HCT116 (cell line): Measurements from ENCODE around the gene CDC42EP1. TPM values are rescaled to one million over a fixed set of nuclear protein-coding genes. Genes with fewer than 3 reads are reported as not detected.
"Not testable (repeated sequence)": the region's sequence is repeated elsewhere in the genome, so short reads cannot be mapped to it uniquely, and the experiment has no call there.

ENCODE experiments used
- ATAC-seq: fragments of 200-7000 bp; cut with Tn5 transposase; 2 replicates; pipeline ENCODE4 v1.9.1; 2020; ENCODE audit warnings: mild to moderate bottlenecking, moderate library complexity
- BruUV-seq: library from RNA; stranded (reverse); fragments of 400-500 nt; replicated peaks from 2 replicates; lab custom pipeline; 2021; lab: Mats Ljungman, UMichigan
- CTCF ChIA-PET: fragments of 300-600 bp; sonication (Branson Sonifier 250); formaldehyde crosslinking; loops from one replicate; lab custom pipeline; 2021; ENCODE audit warnings: antibody characterized with exemption; lab: Charles Lee
- POLR2A ChIA-PET: fragments of 300-600, 350-600 bp; sonication (Branson Sonifier 250); formaldehyde crosslinking; loops from one replicate; lab custom pipeline; 2021; ENCODE audit warnings: antibody characterized with exemption; lab: Charles Lee
- RAD21 ChIA-PET, 2 experiments: fragments of 300-600 bp; sonication (Branson Sonifier 250); formaldehyde crosslinking; loops; one replicate each; lab custom pipeline; 2023; ENCODE audit warnings: low total read pairs in 2 of 2; ENCODE audit not compliant: uncharacterized antibody in 2 of 2, unreplicated experiment in 2 of 2, low non-redundant PET in 1 of 2; lab: Charles Lee
- DNase-seq: peaks from one replicate; pipeline ENCODE4 v3.0.0-alpha.2; 2010; ENCODE audit warnings: low read depth, low spot score
- H2AFZ ChIP-seq: fragments of 200-600 bp; shearing (Covaris generic), sonication (generic); 2 replicates; pipeline ENCODE4 v1.6.1; 2017; ENCODE audit warnings: low read depth, mixed run types, mixed read lengths, antibody characterized with exemption, low read length; ENCODE audit not compliant: poor library complexity, severe bottlenecking
- H3K27ac ChIP-seq: 2 replicates; pipeline ENCODE4 v1.5.1; 2012; ENCODE audit warnings: low read depth, low read length
- H3K27me3 ChIP-seq: fragments of 200-600 bp; sonication (generic); 2 replicates; pipeline ENCODE4 v1.6.1; 2016; ENCODE audit warnings: mixed run types, low read length, mixed read lengths; ENCODE audit not compliant: insufficient read depth
- H3K36me3 ChIP-seq, 2 experiments: fragments of 200-500 bp in 1 of 2; fragments of 200-600 bp in 1 of 2; sonication (Bioruptor generic) in 1 of 2; sonication (generic) in 1 of 2; 2 replicates each; pipeline versions ENCODE4 v1.5.1 to v1.6.1; 2014 to 2016; ENCODE audit warnings: low read length in 2 of 2, inconsistent platforms in 1 of 2, mixed read lengths in 1 of 2, mixed run types in 1 of 2; ENCODE audit not compliant: insufficient read depth in 2 of 2, control insufficient read depth in 1 of 2
- H3K4me1 ChIP-seq, 2 experiments: fragments of 200-600 bp in 1 of 2; sonication (generic) in 1 of 2; 2 replicates each; pipeline versions ENCODE4 v1.5.1 to v1.6.1; 2012 to 2017; ENCODE audit warnings: low read length in 2 of 2, inconsistent platforms in 1 of 2, mild to moderate bottlenecking in 1 of 2, mixed read lengths in 1 of 2, mixed run types in 1 of 2, moderate library complexity in 1 of 2; ENCODE audit not compliant: insufficient read depth in 2 of 2, control insufficient read depth in 1 of 2
- H3K4me2 ChIP-seq: fragments of 200-600 bp; sonication (generic); 2 replicates; pipeline ENCODE4 v1.6.1; 2017; ENCODE audit warnings: mixed run types, low read length, mixed read lengths
- H3K4me3 ChIP-seq, 2 experiments: fragments of 200-600 bp in 1 of 2; sonication (generic) in 1 of 2; replicated peaks in 1 of 2; 2 replicates each; pipeline ENCODE4 v1.5.1; 2011 to 2016; ENCODE audit warnings: low read length in 2 of 2, control low read depth in 1 of 2, low read depth in 1 of 2, mild to moderate bottlenecking in 1 of 2, mixed read lengths in 1 of 2, mixed run types in 1 of 2
- H3K79me2 ChIP-seq: fragments of 200-600 bp; sonication (generic); 2 replicates; pipeline ENCODE4 v1.6.1; 2017; ENCODE audit warnings: mild to moderate bottlenecking, mixed run types, low read length, moderate library complexity, mixed read lengths; ENCODE audit not compliant: insufficient read depth
- H3K9ac ChIP-seq: fragments of 200-600 bp; sonication (generic); 2 replicates; pipeline ENCODE4 v1.6.1; 2016; ENCODE audit warnings: low read length, mixed read lengths
- H3K9me2 ChIP-seq: fragments of 200-600 bp; sonication (generic), shearing (Covaris generic); 2 replicates; pipeline ENCODE4 v1.6.1; 2017; ENCODE audit warnings: mixed run types, mild to moderate bottlenecking, moderate library complexity; ENCODE audit not compliant: insufficient read depth
- H3K9me3 ChIP-seq, 2 experiments: fragments of 200-500 bp in 1 of 2; fragments of 200-600 bp in 1 of 2; sonication (Bioruptor generic) in 1 of 2; sonication (generic) in 1 of 2; 2 replicates each; pipeline ENCODE4 v1.6.1; 2014 to 2017; ENCODE audit warnings: low read length in 2 of 2, mixed read lengths in 2 of 2, inconsistent platforms in 1 of 2, low read depth in 1 of 2, mild to moderate bottlenecking in 1 of 2, mixed run types in 1 of 2, moderate library complexity in 1 of 2; ENCODE audit not compliant: control insufficient read depth in 1 of 2, insufficient read depth in 1 of 2
- H4K20me1 ChIP-seq: fragments of 200-600 bp; sonication (generic), shearing (Covaris generic); 2 replicates; pipeline ENCODE4 v1.6.1; 2017; ENCODE audit warnings: mixed run types, mild to moderate bottlenecking, moderate library complexity; ENCODE audit not compliant: insufficient read depth
- CBX3 ChIP-seq: IDR thresholded peaks from 2 replicates; pipeline ENCODE4 v1.6.1; 2012; ENCODE audit warnings: low read depth
- CEBPB ChIP-seq: IDR thresholded peaks from 2 replicates; pipeline ENCODE4 v1.6.1; 2012; ENCODE audit warnings: low read depth
- EGR1 ChIP-seq: IDR thresholded peaks from 2 replicates; pipeline ENCODE4 v1.6.1; 2012; ENCODE audit warnings: low read depth
- ELF1 ChIP-seq: IDR thresholded peaks from 2 replicates; pipeline ENCODE4 v1.6.1; 2012; ENCODE audit warnings: low read depth, borderline replicate concordance
- EZH2phosphoT487 ChIP-seq: fragments of 200-600 bp; IDR thresholded peaks from 2 replicates; pipeline ENCODE4 v1.6.1; 2018; ENCODE audit warnings: antibody characterized with exemption, borderline replicate concordance
- FOSL1 ChIP-seq: IDR thresholded peaks from 2 replicates; pipeline ENCODE4 v1.6.1; 2012; ENCODE audit warnings: low read depth
- JUND ChIP-seq: IDR thresholded peaks from 2 replicates; pipeline ENCODE4 v1.6.1; 2012
- MAX ChIP-seq: IDR thresholded peaks from 2 replicates; pipeline ENCODE4 v1.6.1; 2012
- POLR2A ChIP-seq: IDR thresholded peaks from 2 replicates; pipeline ENCODE4 v1.7.0; 2011; ENCODE audit warnings: borderline replicate concordance; ENCODE audit not compliant: insufficient read depth, insufficient read length; ENCODE audit errors: extremely low read depth
- POLR2AphosphoS5 ChIP-seq: IDR thresholded peaks from 2 replicates; pipeline ENCODE4 v1.6.1; 2011; ENCODE audit warnings: mild to moderate bottlenecking, low read depth, low read length, moderate library complexity
- RAD21 ChIP-seq: IDR thresholded peaks from 2 replicates; pipeline ENCODE4 v1.6.1; 2012; ENCODE audit warnings: low read depth, mild to moderate bottlenecking
- REST ChIP-seq: IDR thresholded peaks from 2 replicates; pipeline ENCODE4 v1.6.1; 2012; ENCODE audit warnings: low read depth
- SP1 ChIP-seq: IDR thresholded peaks from 2 replicates; pipeline ENCODE4 v1.6.1; 2012; ENCODE audit warnings: low read depth
- SRF ChIP-seq: IDR thresholded peaks from 2 replicates; pipeline ENCODE4 v1.6.1; 2012; ENCODE audit warnings: low read depth
- YY1 ChIP-seq: IDR thresholded peaks from 2 replicates; pipeline ENCODE4 v1.6.1; 2011; ENCODE audit warnings: low read length, low read depth, moderate library complexity, mild to moderate bottlenecking; ENCODE audit not compliant: insufficient replicate concordance; ENCODE audit errors: extremely low read depth
- ZFX ChIP-seq: fragments of 450-650 bp; IDR thresholded peaks from 2 replicates; pipeline ENCODE4 v1.6.1; 2017
- ZNF274 ChIP-seq: fragments of 200-500 bp; sonication (Bioruptor generic); IDR thresholded peaks from 2 replicates; pipeline ENCODE4 v1.6.1; 2014; ENCODE audit warnings: mild to moderate bottlenecking, low read depth, low read length, inconsistent platforms
- intact Hi-C: fragments of 100-400 bp; cut with micrococcal nuclease; formaldehyde crosslinking; loops from 2 replicates; pipeline ENCODE4 v1.10.0; 2022
- total RNA-seq: library from RNA; stranded (reverse); gene quantifications from one replicate; pipeline ENCODE4 v1.2.1, GENCODE V29; 2021; ENCODE audit not compliant: unreplicated experiment
- TF ChIP-seq, protein P1 (sequence below): IDR thresholded peaks from 2 replicates; pipeline ENCODE4 v1.6.1; 2011; ENCODE audit warnings: mild to moderate bottlenecking, low read length, moderate library complexity; ENCODE audit not compliant: insufficient replicate concordance; ENCODE audit errors: extremely low read depth

Gene CDC42EP1
- total RNA-seq, 1 experiment from 2014 or later: 160 TPM

DNA sequence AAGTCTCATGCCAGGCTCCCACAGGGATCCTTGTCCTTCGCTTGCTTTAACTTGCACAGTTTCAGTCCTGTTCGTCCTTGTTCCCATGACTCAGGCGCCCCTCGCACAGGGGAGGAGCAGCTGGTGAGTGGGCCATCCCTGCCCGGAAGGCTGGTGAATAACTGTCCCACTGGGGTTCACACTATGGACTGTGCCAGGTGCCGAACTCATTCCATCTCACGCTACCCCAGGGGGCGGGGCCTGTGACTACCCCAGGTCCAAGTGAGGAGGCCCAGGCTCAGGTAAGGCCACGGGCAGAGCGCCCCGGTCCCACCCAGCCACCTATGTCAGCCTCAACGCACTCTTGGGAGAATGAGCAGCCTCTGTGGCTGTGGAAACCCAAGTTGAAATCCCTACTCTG is 33.9 kb upstream of the CDC42EP1 start:
- H3K4me2 ChIP-seq: peak overlapping the region; percentile 95
- no peaks in the 10 kb centered on the region for H3K27me3 ChIP-seq
- intact Hi-C loops: no loop called here
- H3K9me3 ChIP-seq: no peaks in the 10 kb centered on the region
- no peak for TF ChIP-seq POLR2A
- no peak for TF ChIP-seq REST
- no peak for TF ChIP-seq POLR2AphosphoS5
- no peak for TF ChIP-seq ZNF274
- TF ChIP-seq EZH2phosphoT487: no peak
- TF ChIP-seq, protein P1, sequence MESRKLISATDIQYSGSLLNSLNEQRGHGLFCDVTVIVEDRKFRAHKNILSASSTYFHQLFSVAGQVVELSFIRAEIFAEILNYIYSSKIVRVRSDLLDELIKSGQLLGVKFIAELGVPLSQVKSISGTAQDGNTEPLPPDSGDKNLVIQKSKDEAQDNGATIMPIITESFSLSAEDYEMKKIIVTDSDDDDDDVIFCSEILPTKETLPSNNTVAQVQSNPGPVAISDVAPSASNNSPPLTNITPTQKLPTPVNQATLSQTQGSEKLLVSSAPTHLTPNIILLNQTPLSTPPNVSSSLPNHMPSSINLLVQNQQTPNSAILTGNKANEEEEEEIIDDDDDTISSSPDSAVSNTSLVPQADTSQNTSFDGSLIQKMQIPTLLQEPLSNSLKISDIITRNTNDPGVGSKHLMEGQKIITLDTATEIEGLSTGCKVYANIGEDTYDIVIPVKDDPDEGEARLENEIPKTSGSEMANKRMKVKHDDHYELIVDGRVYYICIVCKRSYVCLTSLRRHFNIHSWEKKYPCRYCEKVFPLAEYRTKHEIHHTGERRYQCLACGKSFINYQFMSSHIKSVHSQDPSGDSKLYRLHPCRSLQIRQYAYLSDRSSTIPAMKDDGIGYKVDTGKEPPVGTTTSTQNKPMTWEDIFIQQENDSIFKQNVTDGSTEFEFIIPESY: no peak
- TF ChIP-seq SP1: no peak
- no peak for TF ChIP-seq EGR1
- TF ChIP-seq YY1: no peak
- TF ChIP-seq FOSL1: no peak
- TF ChIP-seq JUND: no peak
- no peak for TF ChIP-seq ZFX
- no peak for TF ChIP-seq ELF1
- TF ChIP-seq CEBPB: no peak
- TF ChIP-seq RAD21: no peak
- TF ChIP-seq SRF: no peak
- TF ChIP-seq CBX3: no peak
- TF ChIP-seq MAX: no peak
- DNase-seq: no peak
- no peaks in the 10 kb centered on the region for H3K36me3 ChIP-seq
- H3K4me3 ChIP-seq: no peak overlapping the region
- H3K79me2 ChIP-seq: no peaks in the 10 kb centered on the region
- no peak for ATAC-seq
- BruUV-seq: no TSS peak
- peak overlapping the region; percentile 68 for H3K9ac ChIP-seq
- ChIA-PET POLR2A (interaction anchor here (1.1 kb wide), 1 partner anchor 8 kb away, joined by 4 read pairs; no protein-coding TSS in a partner anchor), CTCF (interaction anchor here (2.7 kb wide), 1 partner anchor 54 kb away, joined by 10 read pairs; no protein-coding TSS in a partner anchor), RAD21 (no interaction called here)
- H3K9me2 ChIP-seq: no peaks in the 10 kb centered on the region
- peak overlapping the region; percentile 36 for H2AFZ ChIP-seq
- peak overlapping the region; percentile 82 for H3K27ac ChIP-seq
- peaks cover 19 to 60% of the 10 kb centered on the region in 2 experiments for H3K4me1 ChIP-seq
- no peaks in the 10 kb centered on the region for H4K20me1 ChIP-seq

DNA sequence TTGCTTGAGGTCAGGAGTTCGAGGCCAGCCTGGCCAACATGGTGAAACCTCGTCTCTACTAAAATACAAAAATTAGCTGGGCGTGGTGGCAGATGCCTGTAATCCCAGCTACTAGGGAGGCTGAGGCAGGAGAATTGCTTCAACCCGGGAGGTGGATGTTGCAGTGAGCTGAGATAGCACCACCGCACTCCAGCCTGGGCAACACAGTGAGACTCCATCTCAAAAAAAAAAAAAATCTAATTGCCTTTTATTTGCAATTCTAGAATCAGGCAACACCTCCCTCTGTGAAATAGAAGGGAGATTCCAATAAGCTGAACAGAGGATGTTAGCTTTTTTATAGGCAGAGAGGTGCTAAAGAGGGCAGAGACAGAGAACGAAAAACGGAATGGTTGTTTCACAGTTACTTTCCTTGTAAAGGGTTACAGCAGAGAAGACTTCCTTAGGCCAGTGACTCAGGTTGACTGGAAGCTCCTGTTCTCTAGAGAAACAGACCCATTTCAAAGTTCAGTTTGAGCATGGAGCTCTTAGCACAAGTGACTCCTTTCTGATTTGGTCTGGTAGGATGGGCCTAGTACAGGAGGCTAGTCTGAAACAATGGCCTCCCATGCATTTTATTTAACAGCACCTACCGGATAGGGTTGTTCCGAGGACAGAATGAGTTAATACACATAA is 33.1 kb upstream of the CDC42EP1 start:
- H3K79me2 ChIP-seq, intact Hi-C loops, H3K36me3 ChIP-seq, H3K27ac ChIP-seq, H3K9me3 ChIP-seq, DNase-seq, H3K27me3 ChIP-seq, H2AFZ ChIP-seq, H3K4me3 ChIP-seq, BruUV-seq, POLR2A ChIA-PET, ATAC-seq, RAD21 ChIA-PET, H4K20me1 ChIP-seq, H3K9ac ChIP-seq, H3K9me2 ChIP-seq: not testable (repeated sequence)
- CTCF ChIA-PET: interaction anchor here (1.0 to 2.7 kb wide), 4 partner anchors 12 to 211 kb away, joined by 3 to 10 read pairs (median 3); no protein-coding TSS in a partner anchor
- H3K4me2 ChIP-seq: 0 out of 2 replicates have a peak overlapping the region, but pooled peaks have one; percentile 1
- H3K4me1 ChIP-seq: peaks cover 19 to 54% of the 10 kb centered on the region in 2 experiments
